Fibroblast of villous mesenchyme (primary cell): ENCODE data around the gene TUBE1. TPM values are rescaled to one million over a fixed set of nuclear protein-coding genes. Genes with fewer than 3 reads are reported as not detected.

Experiments used
- DNase-seq: peaks from one replicate; pipeline ENCODE4 v3.0.0-alpha.2; 2010; ENCODE audit warnings: low read depth
- H3K4me3 ChIP-seq: 2 replicates; pipeline ENCODE4 v1.5.1; 2011; ENCODE audit warnings: low read depth, mild to moderate bottlenecking, low read length
- CTCF ChIP-seq: IDR thresholded peaks from 2 replicates; pipeline ENCODE4 v1.5.1; 2012; ENCODE audit warnings: low read depth, mild to moderate bottlenecking, low read length; ENCODE audit not compliant: insufficient read depth
- total RNA-seq: library from RNA; depleted of rRNA; stranded (reverse); fragments of >200 nt; gene quantifications from 2 replicates; pipeline ENCODE4 v1.2.3, GENCODE V29; 2012

The TUBE1 gene
- total RNA-seq, result 31.5 and 38.7 TPM in 2 replicates

DNA sequence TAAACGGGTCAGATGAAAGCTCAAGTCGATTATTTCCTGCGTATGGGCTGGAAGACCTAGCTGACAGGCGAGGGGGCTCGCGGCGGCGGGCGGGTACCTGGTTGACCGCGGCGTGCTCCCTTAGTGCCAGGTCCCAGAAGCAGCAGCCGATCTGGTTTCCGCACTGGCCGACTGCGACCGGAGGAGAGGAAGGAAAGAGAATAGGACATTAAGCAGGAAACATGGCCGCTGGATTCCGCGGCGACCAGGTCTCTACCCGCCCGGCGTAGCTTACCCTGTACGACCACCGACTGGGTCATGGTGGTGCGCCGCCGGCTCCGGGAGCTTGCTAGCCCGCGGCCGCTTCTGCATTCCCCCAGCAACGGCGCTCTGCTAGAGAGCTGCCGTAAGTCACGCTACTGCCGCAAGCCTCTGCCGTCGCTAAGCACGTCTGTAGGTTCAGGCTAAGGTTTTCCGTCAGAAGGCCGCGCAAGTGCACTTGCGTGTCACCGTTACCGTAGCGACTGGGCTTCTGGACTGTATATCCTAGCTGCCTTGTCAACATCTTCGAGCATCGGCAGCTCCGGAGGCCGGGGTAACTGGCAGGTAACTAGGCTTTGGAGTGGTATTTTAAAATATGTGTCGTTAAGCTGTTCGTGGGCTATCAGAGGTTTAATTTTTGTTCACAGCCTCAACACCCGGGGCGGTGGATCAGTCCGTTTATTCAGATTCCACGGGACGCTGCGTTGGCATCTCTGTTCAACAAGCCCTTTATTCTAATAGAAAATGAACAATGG is at the start of gene TUBE1, which contains the start of gene FAM229B:
Gene TUBE1, minus strand, starts transcription at position 347 of the 776 bp plus-strand sequence. Its CDS starts 48 bp downstream, at position 299.
Gene FAM229B, plus strand, starts transcription at position 456 of the 776 bp plus-strand sequence. CDS start 11,693 bp downstream, outside the sequence.
- DNase-seq, result peak; percentile 96
- no peak for TF ChIP-seq CTCF
- H3K4me3 ChIP-seq, result peak within 1 kb of the TSS; percentile 75

GRCh38 chr6:112130878-112131277 is 43.6 kb upstream of the TUBE1 start:
- H3K4me3 ChIP-seq, result no peak overlapping the region
- no peak for DNase-seq
- TF ChIP-seq CTCF, result no peak

- no peak for DNase-seq
- no peak overlapping the region for H3K4me3 ChIP-seq
- TF ChIP-seq CTCF, result no peak
Measured at GRCh38 chr6:112128208-112128607, 40.9 kb upstream of the TUBE1 start.

- no peak for TF ChIP-seq CTCF
- DNase-seq, result no peak
- no peak overlapping the region for H3K4me3 ChIP-seq
Measured at GRCh38 chr6:112123982-112124381, 36.7 kb upstream of the TUBE1 start.

- no peak for TF ChIP-seq CTCF
- DNase-seq, result no peak
- no peak overlapping the region for H3K4me3 ChIP-seq
Measured at GRCh38 chr6:112122756-112123155, 35.5 kb upstream of the TUBE1 start.

- TF ChIP-seq CTCF, result no peak
- no peak for DNase-seq
- no peak overlapping the region for H3K4me3 ChIP-seq
Measured at GRCh38 chr6:112118034-112118433, 30.8 kb upstream of the TUBE1 start.
